WTC11 (cell line): ENCODE measurements around the gene G6PC3. TPM values are rescaled to one million over a fixed set of nuclear protein-coding genes. Genes with fewer than 3 reads are reported as not detected.

Source experiments
- ATAC-seq: fragments of 200-7000 bp; cut with Tn5 transposase; 2 replicates; pipeline ENCODE4 v1.10.0; 2021; ENCODE audit warnings: mild to moderate bottlenecking, moderate library complexity
- CTCF ChIA-PET: fragments of 300-600 bp; sonication (Branson Sonifier 250); formaldehyde crosslinking; loops from one replicate; lab custom pipeline; 2021; ENCODE audit warnings: antibody characterized with exemption; lab: Charles Lee
- POLR2A ChIA-PET: fragments of 350-600 bp; sonication (Branson Sonifier 250); formaldehyde crosslinking; loops from one replicate; lab custom pipeline; 2021; ENCODE audit warnings: antibody characterized with exemption; lab: Charles Lee
- DNase-seq: peaks from one replicate; pipeline ENCODE4 v3.0.0; 2021; ENCODE audit warnings: low spot score
- H3K27ac Mint-ChIP-seq: 2 replicates; pipeline ENCODE4 v1.8.0; 2021; ENCODE audit warnings: mixed read lengths
- H3K27me3 Mint-ChIP-seq: 2 replicates; pipeline ENCODE4 v1.8.0; 2021; ENCODE audit warnings: low read depth, mild to moderate bottlenecking, moderate library complexity, mixed read lengths
- H3K36me3 Mint-ChIP-seq: 2 replicates; pipeline ENCODE4 v1.8.0; 2021; ENCODE audit warnings: mixed read lengths
- H3K4me1 Mint-ChIP-seq: 2 replicates; pipeline ENCODE4 v1.8.0; 2022; ENCODE audit warnings: mixed read lengths
- H3K4me3 Mint-ChIP-seq: 2 replicates; pipeline ENCODE4 v1.8.0; 2021; ENCODE audit warnings: mild to moderate bottlenecking, moderate library complexity, mixed read lengths
- H3K9me3 Mint-ChIP-seq: 2 replicates; pipeline ENCODE4 v1.8.0; 2021; ENCODE audit warnings: mixed read lengths
- ELF4 ChIP-seq: sonication (generic); formaldehyde crosslinking; IDR thresholded peaks from 2 replicates; pipeline ENCODE4 v1.8.1; 2022; ENCODE audit warnings: low read depth, mild to moderate bottlenecking, moderate library complexity, missing genetic modification reagents
- ESRRA ChIP-seq: sonication (generic); formaldehyde crosslinking; IDR thresholded peaks from 2 replicates; pipeline ENCODE4 v1.8.1; 2022; ENCODE audit warnings: mild to moderate bottlenecking, missing genetic modification reagents, borderline replicate concordance
- IRF2 ChIP-seq: sonication (generic); formaldehyde crosslinking; IDR thresholded peaks from 2 replicates; pipeline ENCODE4 v1.8.0; 2022; ENCODE audit warnings: low read depth, missing genetic modification reagents, borderline replicate concordance
- KAT7 ChIP-seq: sonication (generic); formaldehyde crosslinking; IDR thresholded peaks from 2 replicates; pipeline ENCODE4 v1.8.1; 2023; ENCODE audit warnings: missing genetic modification reagents, mild to moderate bottlenecking, borderline replicate concordance
- PRRX2 ChIP-seq: fragments of 250-450 bp; sonication (Bioruptor Pico); IDR thresholded peaks from 2 replicates; pipeline ENCODE4 v1.8.0; 2021; ENCODE audit warnings: mild to moderate bottlenecking
- SMAD3 ChIP-seq: sonication (generic); formaldehyde crosslinking; IDR thresholded peaks from 2 replicates; pipeline ENCODE4 v1.8.0; 2022; ENCODE audit warnings: missing genetic modification reagents, mild to moderate bottlenecking, borderline replicate concordance
- TEAD1 ChIP-seq: sonication (generic); formaldehyde crosslinking; IDR thresholded peaks from 2 replicates; pipeline ENCODE4 v1.8.0; 2022; ENCODE audit warnings: mild to moderate bottlenecking, missing genetic modification reagents
- ZNF121 ChIP-seq: sonication (generic); formaldehyde crosslinking; IDR thresholded peaks from 2 replicates; pipeline ENCODE4 v1.8.0; 2023; ENCODE audit warnings: missing genetic modification reagents
- ZNF396 ChIP-seq: fragments of 250-450 bp; sonication (Bioruptor Pico); IDR thresholded peaks from 2 replicates; pipeline ENCODE4 v1.8.0; 2021; ENCODE audit warnings: mild to moderate bottlenecking, moderate library complexity, borderline replicate concordance
- total RNA-seq: library from RNA; stranded (reverse); gene quantifications from 3 replicates; pipeline ENCODE4 v1.2.3, GENCODE V29; 2021
- TF ChIP-seq, protein P1 (sequence below): fragments of 200-600 bp; IDR thresholded peaks from 2 replicates; pipeline ENCODE4 v1.8.0; 2022; ENCODE audit warnings: antibody characterized with exemption
- TF ChIP-seq, protein P2 (sequence below): sonication (generic); formaldehyde crosslinking; conservative IDR thresholded peaks from 2 replicates; pipeline ENCODE4 v1.8.1; 2023; ENCODE audit warnings: mild to moderate bottlenecking, low read depth, missing genetic modification reagents, moderate library complexity
- TF ChIP-seq, protein P3 (sequence below): fragments of 250-450 bp; sonication (Bioruptor Pico); IDR thresholded peaks from 2 replicates; pipeline ENCODE4 v1.9.0; 2021; ENCODE audit warnings: mild to moderate bottlenecking
- TF ChIP-seq, protein P4 (sequence below): sonication (generic); formaldehyde crosslinking; IDR thresholded peaks from 2 replicates; pipeline ENCODE4 v1.8.1; 2022; ENCODE audit warnings: low read depth, missing genetic modification reagents, borderline replicate concordance
- TF ChIP-seq, protein P5 (sequence below): fragments of 250-450 bp; sonication (Bioruptor Pico); IDR thresholded peaks from 2 replicates; pipeline ENCODE4 v1.9.0; 2021; ENCODE audit warnings: mild to moderate bottlenecking
- TF ChIP-seq, protein P6 (sequence below): fragments of 250-450 bp; sonication (Bioruptor Pico); IDR thresholded peaks from 2 replicates; pipeline ENCODE4 v1.9.0; 2021; ENCODE audit warnings: moderate library complexity, mild to moderate bottlenecking, inconsistent platforms, borderline replicate concordance

G6PC3 gene
- total RNA-seq, 1 experiment from 2014 or later = 121 TPM

DNA sequence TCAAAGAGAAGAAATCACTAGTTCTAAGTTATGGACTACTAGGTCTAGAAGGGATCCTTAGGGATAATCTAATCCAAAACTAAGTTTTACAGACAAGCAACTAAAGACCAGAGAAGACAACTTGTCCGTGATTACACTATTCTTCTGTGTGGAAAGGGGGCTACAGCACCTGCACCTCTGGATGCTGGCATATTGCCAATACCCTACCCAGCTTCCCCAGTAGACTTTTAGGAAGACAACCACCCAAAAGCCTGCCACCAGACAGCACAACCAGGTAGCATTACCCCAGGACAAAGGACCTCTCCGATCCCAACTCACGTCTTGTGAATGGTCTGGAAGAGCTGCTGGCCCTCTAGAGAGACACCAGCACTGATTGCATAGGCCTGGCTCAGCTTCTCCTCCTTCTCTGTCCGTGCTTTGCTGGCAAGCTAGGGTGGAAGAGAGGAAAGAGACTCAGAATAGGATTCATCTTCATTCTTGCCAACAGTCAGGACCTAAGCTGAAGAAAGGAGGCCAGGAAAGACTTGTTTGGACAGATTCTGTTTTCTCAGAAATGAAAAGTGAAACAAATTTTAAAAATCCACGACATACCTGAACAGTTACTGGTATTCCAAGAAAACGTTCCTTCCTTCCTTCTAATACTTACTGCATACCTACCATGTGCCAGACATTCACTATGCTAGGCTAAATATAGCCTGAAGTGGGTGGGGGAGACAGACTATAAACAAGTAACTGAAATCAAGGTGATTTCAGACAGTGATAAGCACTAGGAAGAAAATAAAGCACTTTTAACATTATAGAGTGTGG, 30.5 kb upstream of the G6PC3 start (continued):
- TF ChIP-seq, protein P1, sequence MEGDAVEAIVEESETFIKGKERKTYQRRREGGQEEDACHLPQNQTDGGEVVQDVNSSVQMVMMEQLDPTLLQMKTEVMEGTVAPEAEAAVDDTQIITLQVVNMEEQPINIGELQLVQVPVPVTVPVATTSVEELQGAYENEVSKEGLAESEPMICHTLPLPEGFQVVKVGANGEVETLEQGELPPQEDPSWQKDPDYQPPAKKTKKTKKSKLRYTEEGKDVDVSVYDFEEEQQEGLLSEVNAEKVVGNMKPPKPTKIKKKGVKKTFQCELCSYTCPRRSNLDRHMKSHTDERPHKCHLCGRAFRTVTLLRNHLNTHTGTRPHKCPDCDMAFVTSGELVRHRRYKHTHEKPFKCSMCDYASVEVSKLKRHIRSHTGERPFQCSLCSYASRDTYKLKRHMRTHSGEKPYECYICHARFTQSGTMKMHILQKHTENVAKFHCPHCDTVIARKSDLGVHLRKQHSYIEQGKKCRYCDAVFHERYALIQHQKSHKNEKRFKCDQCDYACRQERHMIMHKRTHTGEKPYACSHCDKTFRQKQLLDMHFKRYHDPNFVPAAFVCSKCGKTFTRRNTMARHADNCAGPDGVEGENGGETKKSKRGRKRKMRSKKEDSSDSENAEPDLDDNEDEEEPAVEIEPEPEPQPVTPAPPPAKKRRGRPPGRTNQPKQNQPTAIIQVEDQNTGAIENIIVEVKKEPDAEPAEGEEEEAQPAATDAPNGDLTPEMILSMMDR = no peak
- TF ChIP-seq PRRX2 (no peak), IRF2 (CRISPR knock-in tag) (no peak)

- no peaks in the 10 kb centered on the region for H3K27me3 Mint-ChIP-seq
- POLR2A ChIA-PET = no interaction called here
- peak overlapping the region; percentile 30; the same call in 1 of the 2 replicates for H3K27ac Mint-ChIP-seq
These were observed 27.3 kb upstream of the G6PC3 start for GRCh38 chr17:44043272-44043696.

GRCh38 chr17:44044071-44044470, 26.5 kb upstream of the G6PC3 start:
- no peaks in the 10 kb centered on the region for H3K27me3 Mint-ChIP-seq
- peak overlapping the region; percentile 70 for H3K27ac Mint-ChIP-seq
- CTCF ChIA-PET = interaction anchor here (0.6 to 4.2 kb wide), 9 partner anchors 30 to 560 kb away, joined by 3 to 30 read pairs (median 4); partner anchors contain the start of gene DHX8
- POLR2A ChIA-PET = interaction anchor here (0.6 to 0.7 kb wide), 3 partner anchors 12 to 1912 kb away, joined by 3 read pairs; no protein-coding TSS in a partner anchor
- peaks cover 28% of the 10 kb centered on the region for H3K36me3 Mint-ChIP-seq
- H3K9me3 Mint-ChIP-seq = 0 out of 2 replicates have a peak, but pooled peaks cover 3% of the 10 kb centered on the region
- ATAC-seq (no peak), DNase-seq (no peak)
- H3K4me3 Mint-ChIP-seq = no peak overlapping the region
- peaks cover 16% of the 10 kb centered on the region for H3K4me1 Mint-ChIP-seq
- TF ChIP-seq KAT7 (CRISPR knock-in tag) (no peak), ZNF396 (CRISPR knock-in tag) (no peak), TEAD1 (no peak), SMAD3 (no peak)
- TF ChIP-seq, protein P2, sequence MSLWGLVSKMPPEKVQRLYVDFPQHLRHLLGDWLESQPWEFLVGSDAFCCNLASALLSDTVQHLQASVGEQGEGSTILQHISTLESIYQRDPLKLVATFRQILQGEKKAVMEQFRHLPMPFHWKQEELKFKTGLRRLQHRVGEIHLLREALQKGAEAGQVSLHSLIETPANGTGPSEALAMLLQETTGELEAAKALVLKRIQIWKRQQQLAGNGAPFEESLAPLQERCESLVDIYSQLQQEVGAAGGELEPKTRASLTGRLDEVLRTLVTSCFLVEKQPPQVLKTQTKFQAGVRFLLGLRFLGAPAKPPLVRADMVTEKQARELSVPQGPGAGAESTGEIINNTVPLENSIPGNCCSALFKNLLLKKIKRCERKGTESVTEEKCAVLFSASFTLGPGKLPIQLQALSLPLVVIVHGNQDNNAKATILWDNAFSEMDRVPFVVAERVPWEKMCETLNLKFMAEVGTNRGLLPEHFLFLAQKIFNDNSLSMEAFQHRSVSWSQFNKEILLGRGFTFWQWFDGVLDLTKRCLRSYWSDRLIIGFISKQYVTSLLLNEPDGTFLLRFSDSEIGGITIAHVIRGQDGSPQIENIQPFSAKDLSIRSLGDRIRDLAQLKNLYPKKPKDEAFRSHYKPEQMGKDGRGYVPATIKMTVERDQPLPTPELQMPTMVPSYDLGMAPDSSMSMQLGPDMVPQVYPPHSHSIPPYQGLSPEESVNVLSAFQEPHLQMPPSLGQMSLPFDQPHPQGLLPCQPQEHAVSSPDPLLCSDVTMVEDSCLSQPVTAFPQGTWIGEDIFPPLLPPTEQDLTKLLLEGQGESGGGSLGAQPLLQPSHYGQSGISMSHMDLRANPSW = no peak
- TF ChIP-seq, protein P3, sequence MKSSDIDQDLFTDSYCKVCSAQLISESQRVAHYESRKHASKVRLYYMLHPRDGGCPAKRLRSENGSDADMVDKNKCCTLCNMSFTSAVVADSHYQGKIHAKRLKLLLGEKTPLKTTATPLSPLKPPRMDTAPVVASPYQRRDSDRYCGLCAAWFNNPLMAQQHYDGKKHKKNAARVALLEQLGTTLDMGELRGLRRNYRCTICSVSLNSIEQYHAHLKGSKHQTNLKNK = no peak
- TF ChIP-seq, protein P4, sequence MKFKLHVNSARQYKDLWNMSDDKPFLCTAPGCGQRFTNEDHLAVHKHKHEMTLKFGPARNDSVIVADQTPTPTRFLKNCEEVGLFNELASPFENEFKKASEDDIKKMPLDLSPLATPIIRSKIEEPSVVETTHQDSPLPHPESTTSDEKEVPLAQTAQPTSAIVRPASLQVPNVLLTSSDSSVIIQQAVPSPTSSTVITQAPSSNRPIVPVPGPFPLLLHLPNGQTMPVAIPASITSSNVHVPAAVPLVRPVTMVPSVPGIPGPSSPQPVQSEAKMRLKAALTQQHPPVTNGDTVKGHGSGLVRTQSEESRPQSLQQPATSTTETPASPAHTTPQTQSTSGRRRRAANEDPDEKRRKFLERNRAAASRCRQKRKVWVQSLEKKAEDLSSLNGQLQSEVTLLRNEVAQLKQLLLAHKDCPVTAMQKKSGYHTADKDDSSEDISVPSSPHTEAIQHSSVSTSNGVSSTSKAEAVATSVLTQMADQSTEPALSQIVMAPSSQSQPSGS (CRISPR knock-in tag) = no peak

More at GRCh38 chr17:44043272-44043696, 27.3 kb upstream of the G6PC3 start:
- Mint-ChIP-seq H3K36me3 (peaks cover 28% of the 10 kb centered on the region), H3K9me3 (0 out of 2 replicates have a peak, but pooled peaks cover 3% of the 10 kb centered on the region), H3K4me3 (no peak overlapping the region), H3K4me1 (peaks cover 16% of the 10 kb centered on the region)
- DNase-seq = no peak
- no peak for ATAC-seq
- CTCF ChIA-PET = interaction anchor here (0.6 to 4.2 kb wide), 10 partner anchors 35 to 559 kb away, joined by 3 to 30 read pairs (median 4); partner anchors contain the start of gene DHX8
- TF ChIP-seq ZNF121 (CRISPR knock-in tag) = no peak
- TF ChIP-seq ELF4 (CRISPR knock-in tag) = no peak
- TF ChIP-seq, protein P5, sequence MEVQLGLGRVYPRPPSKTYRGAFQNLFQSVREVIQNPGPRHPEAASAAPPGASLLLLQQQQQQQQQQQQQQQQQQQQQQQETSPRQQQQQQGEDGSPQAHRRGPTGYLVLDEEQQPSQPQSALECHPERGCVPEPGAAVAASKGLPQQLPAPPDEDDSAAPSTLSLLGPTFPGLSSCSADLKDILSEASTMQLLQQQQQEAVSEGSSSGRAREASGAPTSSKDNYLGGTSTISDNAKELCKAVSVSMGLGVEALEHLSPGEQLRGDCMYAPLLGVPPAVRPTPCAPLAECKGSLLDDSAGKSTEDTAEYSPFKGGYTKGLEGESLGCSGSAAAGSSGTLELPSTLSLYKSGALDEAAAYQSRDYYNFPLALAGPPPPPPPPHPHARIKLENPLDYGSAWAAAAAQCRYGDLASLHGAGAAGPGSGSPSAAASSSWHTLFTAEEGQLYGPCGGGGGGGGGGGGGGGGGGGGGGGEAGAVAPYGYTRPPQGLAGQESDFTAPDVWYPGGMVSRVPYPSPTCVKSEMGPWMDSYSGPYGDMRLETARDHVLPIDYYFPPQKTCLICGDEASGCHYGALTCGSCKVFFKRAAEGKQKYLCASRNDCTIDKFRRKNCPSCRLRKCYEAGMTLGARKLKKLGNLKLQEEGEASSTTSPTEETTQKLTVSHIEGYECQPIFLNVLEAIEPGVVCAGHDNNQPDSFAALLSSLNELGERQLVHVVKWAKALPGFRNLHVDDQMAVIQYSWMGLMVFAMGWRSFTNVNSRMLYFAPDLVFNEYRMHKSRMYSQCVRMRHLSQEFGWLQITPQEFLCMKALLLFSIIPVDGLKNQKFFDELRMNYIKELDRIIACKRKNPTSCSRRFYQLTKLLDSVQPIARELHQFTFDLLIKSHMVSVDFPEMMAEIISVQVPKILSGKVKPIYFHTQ (CRISPR knock-in tag) = no peak
- TF ChIP-seq, protein P6, sequence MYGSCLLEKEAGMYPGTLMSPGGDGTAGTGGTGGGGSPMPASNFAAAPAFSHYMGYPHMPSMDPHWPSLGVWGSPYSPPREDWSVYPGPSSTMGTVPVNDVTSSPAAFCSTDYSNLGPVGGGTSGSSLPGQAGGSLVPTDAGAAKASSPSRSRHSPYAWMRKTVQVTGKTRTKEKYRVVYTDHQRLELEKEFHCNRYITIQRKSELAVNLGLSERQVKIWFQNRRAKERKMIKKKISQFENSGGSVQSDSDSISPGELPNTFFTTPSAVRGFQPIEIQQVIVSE = no peak
- TF ChIP-seq, protein P2 = no peak
- TF ChIP-seq ESRRA (CRISPR knock-in tag) = no peak
- TF ChIP-seq, all 79 proteins: peak for 0
